SK-MEL-5 (cell line): ENCODE results near the gene IGSF23. TPM values are rescaled to one million over a fixed set of nuclear protein-coding genes. Genes with fewer than 3 reads are reported as not detected.
"Not testable (repeated sequence)": the region's sequence is repeated elsewhere in the genome, so short reads cannot be mapped to it uniquely, and the experiment has no call there.

Experiments used
- DNase-seq: peaks from one replicate; pipeline ENCODE4 v3.0.0-alpha.2; 2016; ENCODE audit warnings: low read depth, low spot score
- in situ Hi-C: cut with HindIII; loops from 2 replicates; pipeline ENCODE4 v1.10.0; 2016; ENCODE audit warnings: low sequenced_read_pairs, high pct_unique_total_duplicates, low pct_unique_long_range_greater_than_20kb
- small RNA-seq, 2 experiments: library from RNA; depleted of rRNA; stranded (forward); fragments of <200 nt; gene quantifications; one replicate each; pipeline ENCODE3, GENCODE V24; 2014
- total RNA-seq: library from RNA; depleted of rRNA; stranded (reverse); fragments of >200 nt; shearing (Covaris generic); gene quantifications from 2 replicates; pipeline ENCODE4 v1.2.3, GENCODE V29; 2014; rRNA removed

The IGSF23 gene
- total RNA-seq, 1 experiment from 2014 or later: not detected

DNA sequence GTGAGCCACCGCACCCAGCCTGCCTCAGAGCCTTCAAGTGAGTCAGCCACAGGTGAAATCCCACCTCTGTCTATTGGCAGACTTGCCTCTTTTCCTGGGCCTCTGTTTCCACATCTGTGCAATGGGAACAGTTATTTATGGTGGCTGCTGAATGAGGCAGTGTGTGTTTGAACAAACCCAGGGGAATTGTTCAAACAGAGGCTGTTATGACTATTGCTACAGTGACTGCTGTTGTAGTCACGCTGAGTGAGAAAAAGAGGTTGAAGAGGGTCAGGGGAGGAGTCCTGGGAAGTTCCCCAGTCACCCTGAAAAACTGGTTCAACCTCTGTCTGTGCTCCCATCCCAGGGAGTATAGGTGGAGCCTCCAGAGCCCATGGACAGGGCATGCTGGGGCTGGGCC is 58.0 kb downstream of the IGSF23 start, which contains the start of gene CEACAM19:
Gene CEACAM19 (plus strand): TSS at position 83 of the 400 bp plus-strand sequence. CDS start 450 bp downstream, outside the sequence.
- in situ Hi-C loops: no loop called here

DNA sequence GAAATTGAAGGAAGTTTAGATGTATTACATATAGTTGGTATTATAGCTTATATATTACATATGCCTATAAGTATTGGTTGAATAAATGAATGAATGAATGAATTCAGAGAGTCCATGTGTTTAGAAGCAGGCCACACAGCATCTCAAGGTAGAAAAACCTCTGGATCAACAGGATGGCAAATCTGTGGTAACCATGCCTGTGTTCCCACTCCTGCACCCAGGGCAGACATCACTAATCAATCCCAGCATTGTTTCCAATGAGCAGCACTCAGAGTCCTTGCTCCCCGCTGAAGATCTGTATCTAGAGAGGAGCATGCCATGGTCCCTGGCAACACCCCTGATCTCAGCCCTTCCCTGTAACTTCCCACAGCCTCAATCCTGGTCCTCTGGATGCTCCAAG is 58.9 kb downstream of the IGSF23 start:
- in situ Hi-C loops: no loop called here
- DNase-seq: peak; percentile 10

More for the DNA sequence above, 58.0 kb downstream of the IGSF23 start, which contains the start of gene CEACAM19:
- no peak for DNase-seq

DNA sequence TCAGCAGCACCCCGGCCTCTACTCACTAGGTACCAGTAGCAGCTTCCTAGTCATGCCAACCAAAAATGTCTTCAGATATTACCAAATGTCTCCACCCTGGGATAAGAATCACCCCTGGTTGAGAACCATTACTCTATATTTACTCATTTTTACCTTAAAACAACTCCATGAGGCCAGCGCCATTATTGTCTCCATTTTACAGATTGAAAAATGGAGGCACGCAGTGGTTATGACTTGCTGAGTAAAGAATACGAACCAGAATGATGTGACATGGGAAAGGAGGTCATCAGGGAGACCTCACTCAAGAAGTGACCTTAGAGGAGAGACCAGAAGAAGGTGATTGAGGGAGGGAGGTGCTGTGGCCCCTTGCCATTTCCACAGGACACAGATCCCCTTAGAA is 60.1 kb downstream of the IGSF23 start:
- DNase-seq: no peak
- in situ Hi-C loops: no loop called here

DNA sequence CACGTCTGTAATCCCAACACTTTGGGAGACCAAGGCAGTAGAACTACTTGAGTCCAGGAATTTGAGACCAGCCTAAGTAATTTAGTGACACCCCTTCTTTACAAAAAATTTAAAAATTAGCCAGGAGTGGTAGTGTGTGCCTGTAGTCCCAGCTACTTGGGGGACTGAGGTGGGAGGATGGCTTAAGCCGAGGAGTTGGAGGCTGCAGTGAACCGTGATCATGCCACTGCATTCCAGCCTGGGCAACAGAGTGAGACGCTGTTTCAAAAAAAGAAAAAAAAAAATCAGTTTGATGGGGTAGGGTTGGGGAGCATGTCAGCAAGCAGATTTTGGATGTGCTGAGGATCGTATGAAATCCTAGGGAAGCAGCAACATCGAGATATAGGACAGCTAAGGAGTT is 62.2 kb downstream of the IGSF23 start:
- DNase-seq: no peak
- in situ Hi-C loops: no loop called here

DNA sequence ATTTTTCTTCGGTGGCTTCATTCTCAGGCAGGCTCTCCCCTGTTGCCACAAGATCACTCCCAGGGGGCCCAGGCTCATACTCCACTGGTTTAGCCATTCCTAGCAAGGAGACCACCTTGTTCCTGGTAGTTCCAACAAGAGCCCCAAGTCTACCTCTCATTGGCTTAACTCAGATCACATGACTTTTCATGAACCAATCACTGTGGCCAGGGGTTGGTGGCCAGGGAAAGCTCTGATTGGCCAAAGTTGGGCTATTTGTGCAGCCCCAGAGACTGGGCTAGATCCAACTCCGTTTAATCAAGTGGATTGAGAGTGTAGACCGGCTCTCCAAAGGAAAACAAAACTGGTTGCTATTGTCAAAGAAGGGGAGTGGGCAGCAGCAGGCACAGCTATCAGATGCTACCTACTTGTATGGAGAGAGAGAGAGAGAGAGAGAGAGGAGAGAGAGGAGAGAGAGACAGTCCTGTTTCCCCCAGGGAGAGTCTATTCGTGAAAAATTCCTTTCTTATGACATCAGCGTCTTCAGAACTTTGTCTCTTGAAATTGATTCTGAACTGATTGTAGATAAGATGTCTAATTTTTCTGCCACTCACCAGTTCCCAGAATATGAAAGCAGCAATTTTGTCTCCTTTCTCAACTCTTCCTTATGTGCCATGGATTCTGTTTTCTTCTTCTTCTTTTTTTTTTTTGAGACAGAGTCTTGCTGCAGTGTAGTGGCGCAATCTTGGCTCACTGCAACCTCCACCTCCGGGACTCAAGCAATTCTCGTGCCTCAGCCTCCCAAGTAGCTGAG is 63.9 kb downstream of the IGSF23 start:
- peak; percentile 53 for DNase-seq
- in situ Hi-C loops: no loop called here

DNA sequence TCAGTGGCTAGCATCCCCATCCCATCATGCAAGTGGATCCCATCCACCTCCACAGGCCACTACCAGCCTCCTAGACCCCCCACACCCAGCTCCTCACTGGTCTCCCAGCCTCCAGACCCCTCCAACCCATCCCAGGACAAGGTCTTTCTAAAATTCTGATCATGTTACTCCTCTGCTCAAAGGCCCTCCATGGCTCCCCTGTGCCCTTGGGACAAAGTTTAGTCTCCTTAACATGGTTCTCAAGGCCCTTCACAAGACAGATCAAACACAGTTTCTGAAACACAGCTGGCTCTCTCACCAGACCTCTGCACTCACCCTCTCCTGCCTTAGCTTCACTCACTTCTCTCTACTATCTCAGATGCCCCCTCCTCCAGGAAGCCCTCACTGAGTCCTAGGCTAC is 67.2 kb downstream of the IGSF23 start:
- in situ Hi-C loops: no loop called here
- DNase-seq: no peak

DNA sequence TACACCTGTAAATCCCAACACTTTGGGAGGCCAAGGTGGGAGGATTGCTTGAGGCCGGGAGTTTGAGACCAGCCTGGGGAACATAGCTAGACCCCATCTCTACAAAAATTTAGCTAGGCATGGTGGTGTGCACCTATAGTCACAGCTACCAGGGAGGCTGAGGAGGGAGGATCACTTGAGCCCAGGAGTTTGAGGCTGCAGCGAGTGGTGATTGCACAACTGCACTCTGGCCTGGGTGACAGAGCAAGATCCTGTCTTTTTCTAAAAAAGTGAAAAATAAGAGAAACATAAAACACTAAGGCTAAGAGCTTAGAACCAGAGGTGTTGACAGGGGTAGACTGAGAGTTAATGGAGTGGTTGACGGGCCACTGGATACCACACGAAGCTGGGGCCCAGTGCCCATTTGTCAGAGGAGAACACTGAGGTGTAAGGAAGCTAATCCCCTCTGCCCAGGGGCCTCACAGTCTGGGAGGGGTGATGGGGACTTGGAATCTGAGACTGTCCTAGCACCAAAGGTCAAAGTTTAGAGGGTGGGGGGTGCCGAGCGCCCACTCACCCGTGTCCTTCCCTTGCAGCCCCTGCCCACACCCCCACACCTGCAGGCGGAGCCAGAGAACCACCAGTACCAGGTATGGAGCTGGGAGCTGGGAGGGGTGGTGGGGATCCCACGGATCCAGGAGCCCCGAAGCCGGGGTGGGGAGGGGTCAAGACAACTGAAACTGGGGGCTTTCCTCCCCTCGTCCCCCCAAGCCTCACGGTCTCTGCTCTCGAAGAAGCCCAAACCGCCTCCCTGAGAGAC is 68.8 kb downstream of the IGSF23 start:
- in situ Hi-C loops: no loop called here
- DNase-seq: no peak

DNA sequence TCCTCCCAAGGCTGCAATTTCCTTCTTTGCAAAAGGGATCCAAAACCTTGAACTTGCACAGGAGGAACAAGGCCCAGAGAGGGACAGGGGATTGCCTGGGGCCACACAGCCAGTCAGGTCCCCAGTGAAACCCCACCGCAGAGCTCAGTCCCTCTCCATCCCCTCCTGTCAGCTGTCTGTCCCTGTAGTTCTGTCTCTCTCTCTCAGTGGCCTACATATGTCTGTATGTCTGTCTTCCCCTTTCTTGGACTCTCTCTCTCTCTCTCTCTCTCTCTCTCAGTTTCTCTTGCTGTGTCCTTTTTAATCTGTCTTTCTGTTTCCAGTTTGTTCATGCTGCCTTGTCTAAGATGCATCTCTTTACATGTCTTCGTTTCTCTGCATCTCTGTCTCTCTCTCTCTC is 69.4 kb downstream of the IGSF23 start:
- no peak for DNase-seq
- in situ Hi-C loops: no loop called here

DNA sequence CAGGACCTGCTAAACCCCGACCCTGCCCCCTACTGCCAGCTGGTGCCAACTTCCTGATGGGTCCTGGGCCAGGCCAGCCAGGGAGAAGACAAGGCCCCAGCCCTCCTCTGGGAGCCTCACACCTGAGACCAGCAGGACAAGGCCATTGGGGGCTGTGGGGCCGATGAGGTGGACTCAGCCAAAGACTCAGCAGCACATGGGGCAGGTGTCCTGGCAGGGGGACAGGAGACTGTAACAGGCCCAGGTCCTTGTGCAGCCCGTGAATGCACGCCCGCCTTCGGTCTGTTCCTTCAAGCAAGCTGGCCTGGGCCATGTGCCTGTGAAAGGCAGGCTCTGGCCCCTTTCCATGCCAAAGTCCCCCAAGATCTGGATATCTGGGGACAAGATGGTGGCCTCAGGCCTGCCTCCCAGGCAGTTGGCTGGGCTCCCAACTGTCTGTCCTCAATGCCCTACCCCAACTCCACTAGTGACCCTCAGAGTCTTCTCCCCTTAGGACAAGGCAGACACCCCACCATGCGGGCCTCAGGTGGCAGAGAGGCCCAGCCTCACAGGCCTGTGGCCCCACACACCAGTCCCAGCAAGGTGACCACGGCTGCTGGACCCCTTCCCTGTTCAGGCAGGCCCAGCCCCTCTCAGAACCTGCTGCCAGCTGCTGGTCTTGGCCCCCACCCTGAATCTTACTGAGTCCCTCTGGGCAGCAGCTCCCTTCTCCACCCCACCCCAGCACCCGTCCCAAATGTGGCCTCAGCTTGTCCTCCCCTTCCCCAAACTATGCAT is 70.3 kb downstream of the IGSF23 start:
- in situ Hi-C loops: no loop called here
- no peak for DNase-seq

DNA sequence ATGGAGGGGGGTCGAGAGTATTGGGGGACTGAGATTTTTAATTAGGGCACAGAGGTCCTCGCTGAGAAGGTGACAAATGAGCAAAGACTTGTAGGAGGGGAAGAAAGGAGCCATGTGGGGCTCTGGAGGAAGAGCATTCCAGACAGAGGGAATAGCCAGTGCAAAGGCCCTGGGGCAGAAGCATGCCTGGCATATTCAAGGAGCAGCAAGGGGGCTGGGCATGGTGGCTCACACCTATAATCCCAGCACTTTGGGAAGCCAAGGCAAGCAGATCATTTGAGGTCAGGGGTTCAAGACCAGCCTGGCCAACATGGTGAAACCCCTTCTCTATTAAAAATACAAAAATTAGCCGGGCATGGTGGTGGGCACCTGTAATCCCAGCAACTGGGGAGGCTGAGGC is 71.0 kb downstream of the IGSF23 start:
- DNase-seq: not testable (repeated sequence)

DNA sequence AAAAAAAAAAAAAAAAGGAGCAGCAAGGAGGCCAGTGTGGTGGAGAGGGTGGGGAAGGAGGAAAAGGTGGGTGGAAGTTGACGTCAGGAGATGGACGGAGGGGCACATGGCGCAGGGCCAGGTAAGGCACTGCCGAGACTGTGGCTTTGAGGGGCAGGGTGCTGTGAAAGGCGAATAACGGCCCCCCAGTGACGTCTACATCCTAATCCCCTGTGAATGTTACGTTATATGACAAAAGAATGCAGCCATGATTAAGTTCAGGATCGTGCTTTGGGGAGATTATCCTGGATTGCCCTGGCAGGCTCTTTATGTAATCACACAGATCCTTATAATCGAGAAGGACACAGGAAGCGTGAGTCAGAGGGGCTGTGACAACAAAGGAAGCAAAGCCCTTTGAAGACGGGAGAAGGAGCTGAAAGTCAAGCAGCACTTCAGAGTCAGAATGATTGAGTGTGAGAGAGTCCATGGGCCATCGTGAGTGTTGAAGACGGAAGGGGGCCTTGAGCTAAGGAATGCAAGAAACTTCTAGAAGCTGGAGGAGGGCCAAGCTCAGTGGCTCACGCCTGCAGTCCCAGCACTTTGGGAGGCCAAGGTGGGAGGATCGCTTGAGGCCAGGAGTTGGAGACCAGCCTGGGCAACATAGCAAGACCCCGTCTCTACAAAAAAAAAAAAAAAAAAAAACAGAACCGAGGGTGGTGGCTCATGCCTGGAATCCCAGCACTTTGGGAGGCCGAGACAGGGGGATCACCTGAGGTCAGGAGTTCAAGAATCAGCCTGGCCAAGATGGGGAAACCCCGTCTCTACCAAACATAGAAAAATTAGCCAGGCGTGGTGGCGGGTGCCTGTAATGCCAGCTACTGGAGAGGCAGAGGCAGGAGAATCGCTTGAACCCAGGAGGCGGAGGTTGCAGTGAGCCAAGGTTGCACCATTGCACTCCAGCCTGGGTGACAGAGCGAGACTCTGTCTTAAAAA is 71.8 kb downstream of the IGSF23 start:
- in situ Hi-C loops: no loop called here
- DNase-seq: peak; percentile 59

More for the DNA sequence above, 71.0 kb downstream of the IGSF23 start:
- in situ Hi-C loops: not testable (repeated sequence)

DNA sequence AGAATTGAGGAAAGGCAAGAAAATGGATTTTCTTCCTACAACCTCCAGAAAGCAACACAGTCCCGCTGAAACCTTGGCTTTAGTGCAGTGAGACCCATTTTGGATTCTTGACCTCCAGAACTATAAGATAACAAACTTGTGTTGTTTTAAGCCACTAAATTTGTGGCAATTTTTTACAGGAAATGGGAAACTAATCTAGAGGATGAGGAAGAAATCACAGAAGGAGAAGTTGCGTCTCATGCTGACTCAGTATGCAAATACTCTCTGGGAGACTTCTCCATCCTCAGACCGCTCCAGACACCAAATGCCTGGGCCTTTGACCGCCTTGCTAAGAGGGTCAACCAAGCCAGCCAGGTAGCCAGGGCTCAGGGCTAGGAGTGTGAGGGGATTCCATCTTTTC is 72.5 kb downstream of the IGSF23 start:
- no peak for DNase-seq
- in situ Hi-C loops: no loop called here

Small RNA genes lying within 50 kb of the gene (small RNA-seq; reads per million reads assigned to genes)
- gene AC243964.1: 0 reads per million in 2 experiments

Other genes starting within 250 kb of the IGSF23 start
- 2.6 and 3.6 TPM in 2 replicates for gene ZNF285, start 212.0 kb upstream of the IGSF23 start, total RNA-seq
- gene ZNF229, start 165.1 kb upstream of the IGSF23 start, total RNA-seq: 0.29 and 0.98 TPM in 2 replicates
- gene ZNF180, start 113.0 kb upstream of the IGSF23 start, total RNA-seq: 6.7 and 7.4 TPM in 2 replicates
- gene CEACAM20, start 83.9 kb upstream of the IGSF23 start, total RNA-seq: not detected in 2 replicates
- 56.0 and 56.4 TPM in 2 replicates for gene PVR, start 30.3 kb downstream of the IGSF23 start, total RNA-seq
- 0.16 and 0.51 TPM in 2 replicates for gene CEACAM19, start 57.9 kb downstream of the IGSF23 start, total RNA-seq
- not detected in 2 replicates for gene CEACAM16, start 85.6 kb downstream of the IGSF23 start, total RNA-seq
- gene BCL3, start 135.1 kb downstream of the IGSF23 start, total RNA-seq: 2.7 and 3.7 TPM in 2 replicates
- gene CBLC, start 164.3 kb downstream of the IGSF23 start, total RNA-seq: not detected in 2 replicates
- gene BCAM, start 195.5 kb downstream of the IGSF23 start, total RNA-seq: 1.1 and 2.1 TPM in 2 replicates
- gene NECTIN2, start 232.7 kb downstream of the IGSF23 start, total RNA-seq: 27.3 and 32.6 TPM in 2 replicates